Neural progenitor cell (in vitro differentiated cells): ENCODE measurements around the gene GPR173. TPM values are rescaled to one million over a fixed set of nuclear protein-coding genes. Genes with fewer than 3 reads are reported as not detected.

Source experiments
- DNase-seq: peaks from one replicate; pipeline ENCODE4 v3.0.0-alpha.2; 2016; ENCODE audit warnings: low spot score
- H2AFZ ChIP-seq: fragments of 200-600 bp; sonication (generic); replicated peaks from 2 replicates; pipeline ENCODE4 v1.6.1; 2016; ENCODE audit warnings: antibody characterized with exemption
- H3F3A ChIP-seq: fragments of 200-600 bp; sonication (generic); 2 replicates; pipeline ENCODE4 v1.6.1; 2016; ENCODE audit warnings: antibody characterized with exemption, low read depth
- H3K27ac ChIP-seq: fragments of 200-600 bp; sonication (generic); 2 replicates; pipeline ENCODE4 v1.5.1; 2016; ENCODE audit warnings: mild to moderate bottlenecking
- H3K27me3 ChIP-seq: fragments of 200-600 bp; sonication (generic); 2 replicates; pipeline ENCODE4 v1.6.1; 2016; ENCODE audit warnings: mild to moderate bottlenecking, moderate library complexity
- H3K36me3 ChIP-seq: fragments of 200-600 bp; sonication (generic); 2 replicates; pipeline ENCODE4 v1.5.1; 2016
- H3K4me1 ChIP-seq: fragments of 200-600 bp; sonication (generic); 2 replicates; pipeline ENCODE4 v1.6.1; 2016; ENCODE audit warnings: mixed run types
- H3K4me2 ChIP-seq: fragments of 200-600 bp; sonication (generic); 2 replicates; pipeline ENCODE4 v1.6.1; 2016
- H3K4me3 ChIP-seq: fragments of 200-600 bp; sonication (generic); 2 replicates; pipeline ENCODE4 v1.5.1; 2016
- H3K79me2 ChIP-seq: fragments of 200-600 bp; sonication (generic); 2 replicates; pipeline ENCODE4 v1.6.1; 2016; ENCODE audit warnings: low read depth
- H3K9ac ChIP-seq: fragments of 200-600 bp; sonication (generic); 2 replicates; pipeline ENCODE4 v1.6.1; 2016
- H3K9me3 ChIP-seq: fragments of 200-600 bp; sonication (generic); 2 replicates; pipeline ENCODE4 v1.5.1; 2016; ENCODE audit warnings: low read depth
- H4K20me1 ChIP-seq: fragments of 200-600 bp; sonication (generic); 2 replicates; pipeline ENCODE4 v1.6.1; 2016; ENCODE audit warnings: low read depth
- H3K27ac Mint-ChIP-seq: 3 replicates; pipeline ENCODE4 v1.8.0; 2021; ENCODE audit warnings: mixed read lengths
- H3K27me3 Mint-ChIP-seq: 2 replicates; pipeline ENCODE4 v1.8.0; 2022; ENCODE audit warnings: low read depth, mild to moderate bottlenecking, inconsistent platforms, moderate library complexity, mixed read lengths; ENCODE audit not compliant: insufficient read depth
- H3K36me3 Mint-ChIP-seq: 3 replicates; pipeline ENCODE4 v1.8.0; 2021; ENCODE audit warnings: mixed read lengths
- H3K4me1 Mint-ChIP-seq: 3 replicates; pipeline ENCODE4 v1.8.0; 2021; ENCODE audit warnings: mixed read lengths
- H3K4me3 Mint-ChIP-seq: 3 replicates; pipeline ENCODE4 v1.8.0; 2021; ENCODE audit warnings: mild to moderate bottlenecking, moderate library complexity, mixed read lengths
- H3K9me3 Mint-ChIP-seq: 3 replicates; pipeline ENCODE4 v1.8.0; 2020; ENCODE audit warnings: mixed read lengths
- CTCF ChIP-seq: fragments of 200-600 bp; sonication (generic); IDR thresholded peaks from 2 replicates; pipeline ENCODE4 v1.5.1; 2017; ENCODE audit warnings: antibody characterized with exemption, mild to moderate bottlenecking
- EZH2 ChIP-seq: fragments of 200-600 bp; sonication (generic); IDR thresholded peaks from 2 replicates; pipeline ENCODE4 v1.6.1; 2017; ENCODE audit warnings: antibody characterized with exemption, mild to moderate bottlenecking, moderate library complexity
- EZH2phosphoT487 ChIP-seq: fragments of 200-600 bp; sonication (generic); IDR thresholded peaks from 2 replicates; pipeline ENCODE4 v1.6.1; 2017; ENCODE audit warnings: antibody characterized with exemption
- total RNA-seq: library from RNA; depleted of rRNA; stranded (reverse); fragments of >200 nt; gene quantifications from 2 replicates; pipeline ENCODE4 v1.2.3, GENCODE V29; 2015; ENCODE audit warnings: low replicate concordance

The GPR173 gene
- total RNA-seq, 1 donor from 2014 or later = 6.3 TPM

GRCh38 chrX:53003111-53003510 is 45.5 kb upstream of the GPR173 start:
- H3K4me2 ChIP-seq = no peak overlapping the region
- H3K4me3 ChIP-seq = no peak overlapping the region
- H3K4me1 ChIP-seq = no peaks in the 10 kb centered on the region
- H3K27ac Mint-ChIP-seq = no peak overlapping the region
- TF ChIP-seq CTCF (no peak), EZH2 (no peak), EZH2phosphoT487 (no peak)
- H3K9me3 ChIP-seq = no peaks in the 10 kb centered on the region
- H3K27ac ChIP-seq = no peak overlapping the region
- peaks cover 13% of the 10 kb centered on the region for H3K9me3 Mint-ChIP-seq
- no peaks in the 10 kb centered on the region for H4K20me1 ChIP-seq
- H3K4me1 Mint-ChIP-seq = no peaks in the 10 kb centered on the region
- H3K27me3 Mint-ChIP-seq = peaks cover 6% of the 10 kb centered on the region
- no peak overlapping the region for H2AFZ ChIP-seq
- H3K36me3 Mint-ChIP-seq = no peaks in the 10 kb centered on the region
- H3K36me3 ChIP-seq = no peaks in the 10 kb centered on the region
- no peak overlapping the region for H3K4me3 Mint-ChIP-seq
- H3K79me2 ChIP-seq = no peaks in the 10 kb centered on the region
- no peaks in the 10 kb centered on the region for H3F3A ChIP-seq
- DNase-seq = no peak
- H3K9ac ChIP-seq = no peak overlapping the region
- H3K27me3 ChIP-seq = no peaks in the 10 kb centered on the region

- no peak overlapping the region for H2AFZ ChIP-seq
- no peaks in the 10 kb centered on the region for H3K36me3 Mint-ChIP-seq
- no peak overlapping the region for H3K9ac ChIP-seq
- H3K4me1 Mint-ChIP-seq = no peaks in the 10 kb centered on the region
- H3K9me3 ChIP-seq = peaks cover under 1% of the 10 kb centered on the region
- H3K27me3 Mint-ChIP-seq = peaks cover 4% of the 10 kb centered on the region
- no peak overlapping the region for H3K4me3 ChIP-seq
- H3K79me2 ChIP-seq = no peaks in the 10 kb centered on the region
- H3K27ac ChIP-seq = no peak overlapping the region
- no peaks in the 10 kb centered on the region for H3F3A ChIP-seq
- no peaks in the 10 kb centered on the region for H3K4me1 ChIP-seq
- TF ChIP-seq EZH2 = no peak
- TF ChIP-seq CTCF = no peak
- no peak for TF ChIP-seq EZH2phosphoT487
- no peaks in the 10 kb centered on the region for H3K27me3 ChIP-seq
- no peak overlapping the region for H3K27ac Mint-ChIP-seq
- H3K4me2 ChIP-seq = no peak overlapping the region
- no peaks in the 10 kb centered on the region for H3K36me3 ChIP-seq
- H3K4me3 Mint-ChIP-seq = no peak overlapping the region
- no peaks in the 10 kb centered on the region for H4K20me1 ChIP-seq
- peaks cover 8% of the 10 kb centered on the region for H3K9me3 Mint-ChIP-seq
- DNase-seq = no peak
Observed at GRCh38 chrX:53004038-53004437, 44.6 kb upstream of the GPR173 start.

GRCh38 chrX:53004811-53005210 is 43.8 kb upstream of the GPR173 start:
- no peak for TF ChIP-seq CTCF
- TF ChIP-seq EZH2phosphoT487 = no peak
- no peak for TF ChIP-seq EZH2
- Mint-ChIP-seq H3K36me3 (no peaks in the 10 kb centered on the region), H3K4me3 (no peak overlapping the region), H3K4me1 (no peaks in the 10 kb centered on the region), H3K27ac (no peak overlapping the region), H3K9me3 (peaks cover 10% of the 10 kb centered on the region), H3K27me3 (peaks cover 2% of the 10 kb centered on the region)
- no peak overlapping the region for H3K9ac ChIP-seq
- H3K4me2 ChIP-seq = no peak overlapping the region
- no peak overlapping the region for H3K27ac ChIP-seq
- no peak overlapping the region for H3K4me3 ChIP-seq
- no peaks in the 10 kb centered on the region for H4K20me1 ChIP-seq
- no peaks in the 10 kb centered on the region for H3K4me1 ChIP-seq
- no peaks in the 10 kb centered on the region for H3K27me3 ChIP-seq
- no peak for DNase-seq
- no peaks in the 10 kb centered on the region for H3K79me2 ChIP-seq
- H3F3A ChIP-seq = no peaks in the 10 kb centered on the region
- H2AFZ ChIP-seq = no peak overlapping the region
- H3K36me3 ChIP-seq = no peaks in the 10 kb centered on the region
- H3K9me3 ChIP-seq = peaks cover 5% of the 10 kb centered on the region

GRCh38 chrX:53005327-53005726 is 43.3 kb upstream of the GPR173 start:
- no peaks in the 10 kb centered on the region for H4K20me1 ChIP-seq
- no peak overlapping the region for H3K27ac Mint-ChIP-seq
- no peak overlapping the region for H3K4me3 ChIP-seq
- no peak for TF ChIP-seq EZH2phosphoT487
- no peak for TF ChIP-seq EZH2
- TF ChIP-seq CTCF = no peak
- H3K4me1 ChIP-seq = no peaks in the 10 kb centered on the region
- no peaks in the 10 kb centered on the region for H3K36me3 ChIP-seq
- H3K9me3 Mint-ChIP-seq = peaks cover 12% of the 10 kb centered on the region
- H2AFZ ChIP-seq = no peak overlapping the region
- no peak overlapping the region for H3K27ac ChIP-seq
- no peaks in the 10 kb centered on the region for H3K36me3 Mint-ChIP-seq
- peaks cover 5% of the 10 kb centered on the region for H3K9me3 ChIP-seq
- no peak overlapping the region for H3K4me3 Mint-ChIP-seq
- no peaks in the 10 kb centered on the region for H3K79me2 ChIP-seq
- H3K4me1 Mint-ChIP-seq = no peaks in the 10 kb centered on the region
- no peak overlapping the region for H3K9ac ChIP-seq
- no peak overlapping the region for H3K4me2 ChIP-seq
- no peaks in the 10 kb centered on the region for H3K27me3 ChIP-seq
- no peak for DNase-seq
- peaks cover 2% of the 10 kb centered on the region for H3K27me3 Mint-ChIP-seq
- H3F3A ChIP-seq = no peaks in the 10 kb centered on the region
